Muscle layer of duodenum (tissue), 2 donors: ENCODE results near the gene IL21R.

Experiments used
- H3K27ac ChIP-seq: one replicate; pipeline ENCODE4 v1.7.0; 2013; ENCODE audit warnings: mild to moderate bottlenecking, low read length
- H3K27me3 ChIP-seq: one replicate; pipeline ENCODE4 v1.7.0; 2013; ENCODE audit warnings: low read depth, mild to moderate bottlenecking, control low read depth, low read length
- H3K36me3 ChIP-seq, 2 donors: one replicate each; pipeline ENCODE4 v1.7.0; 2013; ENCODE audit warnings: low read length in 2 of 2, control low read depth in 1 of 2, mild to moderate bottlenecking in 1 of 2; ENCODE audit not compliant: insufficient read depth in 2 of 2, control insufficient read depth in 1 of 2
- H3K4me1 ChIP-seq, 2 donors: one replicate each; pipeline ENCODE4 v1.7.0; 2013; ENCODE audit warnings: low read length in 2 of 2, mild to moderate bottlenecking in 2 of 2, control low read depth in 1 of 2, moderate library complexity in 1 of 2; ENCODE audit not compliant: insufficient read depth in 2 of 2, control insufficient read depth in 1 of 2
- H3K4me3 ChIP-seq, 2 donors: one replicate each; pipeline ENCODE4 v1.7.0; 2013; ENCODE audit warnings: low read length in 2 of 2, low read depth in 1 of 2, mild to moderate bottlenecking in 1 of 2
- H3K9me3 ChIP-seq, 2 donors: one replicate each; pipeline ENCODE4 v1.7.0; 2013; ENCODE audit warnings: low read length in 2 of 2, control low read depth in 1 of 2, mild to moderate bottlenecking in 1 of 2; ENCODE audit not compliant: control insufficient read depth in 1 of 2
- donor health status: healthy.

Gene IL21R

DNA sequence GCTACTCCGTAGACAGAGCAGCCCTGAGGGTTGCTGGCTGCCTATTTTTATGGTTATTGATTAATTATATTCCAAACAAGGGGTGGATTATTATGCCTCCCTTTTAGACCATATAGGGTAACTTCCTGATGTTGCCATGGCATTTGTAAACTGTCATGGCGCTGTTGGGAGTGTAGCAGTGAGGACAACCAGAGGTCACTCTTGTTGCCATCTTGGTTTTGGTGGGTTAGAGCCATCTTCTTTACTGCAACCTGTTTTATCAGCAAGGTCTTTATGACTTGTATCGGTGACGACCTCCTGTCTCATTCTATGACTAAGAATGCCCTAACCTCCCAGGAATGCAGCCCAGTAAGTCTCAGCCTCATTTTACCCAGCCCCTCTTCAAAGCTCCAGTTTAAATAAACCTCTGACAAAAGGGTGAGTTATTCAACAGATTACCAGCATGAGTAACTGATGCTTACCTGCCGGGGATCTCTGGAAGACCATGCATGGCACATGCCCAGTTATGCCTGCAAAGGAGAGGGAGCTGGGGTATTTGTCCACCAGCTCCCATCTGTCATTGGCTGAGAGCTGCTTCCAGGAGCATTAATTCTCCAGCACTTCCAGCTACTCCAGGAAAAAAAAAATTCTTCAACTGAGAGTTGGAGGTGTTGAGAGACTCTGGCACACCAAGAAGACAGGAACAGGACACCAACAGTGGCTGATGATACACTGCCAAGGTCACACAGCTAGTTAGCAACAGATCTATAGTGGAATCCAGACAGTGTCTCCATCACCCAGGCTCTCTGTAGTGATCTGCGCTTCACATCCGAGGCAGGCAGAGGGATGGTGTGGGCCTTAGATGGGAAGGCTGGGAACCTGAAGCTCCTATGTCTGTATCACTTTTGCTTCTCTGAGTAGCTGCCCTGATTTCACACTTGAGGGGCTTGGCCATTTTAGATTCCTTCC lies 36.6 kb upstream of the IL21R start:
- peak overlapping the region; percentile 60 for H3K27ac ChIP-seq

DNA sequence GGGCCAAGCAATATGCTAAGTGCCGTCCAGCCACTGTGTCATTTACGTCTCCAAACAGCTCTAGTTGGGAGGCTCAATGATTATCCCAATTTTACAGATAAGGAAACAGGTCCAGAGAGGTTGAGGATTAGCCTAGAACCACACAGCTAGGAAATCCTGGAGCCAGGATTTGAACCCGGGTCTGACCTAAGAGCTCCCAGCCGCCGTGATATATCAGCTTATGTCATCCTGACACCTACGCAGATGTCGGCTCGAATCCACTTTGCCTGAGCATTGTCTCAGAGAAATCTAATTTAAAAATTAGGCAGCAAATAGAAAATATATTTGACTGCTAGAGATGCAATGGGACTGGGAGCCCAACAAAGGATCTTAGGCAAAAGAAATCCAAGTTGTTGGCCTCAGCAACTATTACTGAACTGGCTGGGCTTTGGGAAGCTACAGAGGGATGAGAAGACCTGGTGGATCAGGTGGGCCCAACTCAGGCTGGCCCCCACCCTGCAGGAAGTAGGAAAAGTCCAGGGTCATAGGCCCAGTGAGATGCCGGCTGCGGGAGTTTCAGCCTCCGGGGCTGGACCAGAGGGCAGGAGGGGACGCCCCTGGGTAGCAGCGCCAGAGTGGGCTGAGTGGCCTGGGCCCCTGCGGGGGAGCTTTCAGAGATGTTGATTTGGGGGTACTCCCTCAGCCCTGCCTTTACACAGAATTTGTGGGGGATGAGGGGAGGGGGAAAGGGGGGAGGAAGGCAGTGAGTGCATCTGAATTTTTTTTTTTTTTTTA lies 35.1 kb upstream of the IL21R start:
- Histone ChIP-seq H3K27ac (peak overlapping the region; percentile 7), H3K27me3 (no peaks in the 10 kb centered on the region), H3K4me1 (peaks cover 5 to 15% of the 10 kb centered on the region in 2 donors), H3K4me3 (no peak overlapping the region), H3K9me3 (no peaks in the 10 kb centered on the region), H3K36me3 (peaks cover 12 to 25% of the 10 kb centered on the region in 2 donors)

More for the DNA sequence above, 36.6 kb upstream of the IL21R start:
- H3K4me1 ChIP-seq = peaks cover 5 to 15% of the 10 kb centered on the region in 2 donors
- no peaks in the 10 kb centered on the region for H3K27me3 ChIP-seq
- H3K9me3 ChIP-seq = no peaks in the 10 kb centered on the region
- no peak overlapping the region for H3K4me3 ChIP-seq
- H3K36me3 ChIP-seq = peaks cover 19 to 40% of the 10 kb centered on the region in 2 donors

DNA sequence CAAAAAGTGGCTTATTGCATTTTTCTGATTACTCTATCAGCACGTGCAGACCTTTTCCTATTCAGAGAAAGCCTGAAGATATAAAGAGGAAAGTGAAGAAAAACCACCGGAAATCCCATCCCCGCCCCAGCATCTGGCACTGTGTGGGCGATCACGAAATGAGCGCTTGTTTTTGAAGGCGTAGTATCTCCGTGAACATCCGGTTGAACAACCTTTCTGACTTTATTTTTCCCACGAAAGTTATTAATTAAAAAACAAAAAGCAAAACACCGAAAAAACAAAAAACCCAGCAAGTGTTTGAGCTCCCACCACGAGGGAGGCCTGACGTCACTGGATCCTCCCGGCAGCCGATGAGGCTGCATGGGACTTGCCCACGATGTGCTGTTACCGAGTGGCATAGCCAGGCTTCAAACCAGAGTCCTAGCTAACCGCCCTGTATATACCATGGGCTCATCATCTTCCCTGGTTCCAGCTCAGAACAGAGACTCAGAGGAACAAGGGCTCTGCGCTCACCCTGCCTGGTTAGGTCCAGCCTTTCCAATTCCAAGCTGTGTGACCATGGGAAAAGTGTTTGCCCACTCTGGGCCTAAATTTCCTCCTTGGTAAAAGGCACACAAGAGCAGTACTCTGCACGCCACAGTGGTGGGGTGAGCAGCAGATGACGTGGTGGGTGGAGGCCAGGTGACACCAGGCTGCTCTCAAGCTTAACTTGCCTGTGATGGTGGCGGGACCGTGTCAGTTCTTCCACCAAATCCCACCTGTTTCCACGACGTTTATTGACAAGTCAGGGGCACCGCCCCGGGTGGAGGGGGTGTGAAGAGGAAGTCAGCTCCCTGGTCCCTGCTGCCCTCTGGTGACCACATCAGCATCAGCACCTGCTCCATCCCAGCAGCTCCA lies 34.3 kb upstream of the IL21R start:
- Histone ChIP-seq H3K36me3 (peaks cover 4 to 17% of the 10 kb centered on the region in 2 donors), H3K4me3 (peak overlapping the region; percentile 32 to 50), H3K4me1 (peaks cover 5 to 15% of the 10 kb centered on the region in 2 donors), H3K27me3 (no peaks in the 10 kb centered on the region), H3K27ac (peak overlapping the region; percentile 40), H3K9me3 (no peaks in the 10 kb centered on the region)

DNA sequence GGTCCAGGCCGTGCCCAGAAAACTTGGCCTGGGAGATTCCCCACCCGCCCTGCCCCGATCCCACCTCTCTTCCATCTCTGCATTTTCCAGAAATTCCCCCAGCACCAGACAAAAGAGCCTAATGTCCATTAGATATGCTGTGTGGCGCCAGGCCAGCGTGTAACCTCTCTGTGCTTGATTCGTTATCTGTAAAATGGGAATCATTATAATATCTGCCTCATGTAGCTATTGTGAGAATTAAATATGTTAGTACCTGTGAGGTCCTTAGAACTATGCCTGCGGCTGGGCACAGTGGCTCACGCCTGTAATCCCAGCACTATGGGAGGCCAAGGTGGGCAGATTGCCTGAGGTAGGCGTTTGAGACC lies 33.6 kb upstream of the IL21R start:
- no peaks in the 10 kb centered on the region for H3K9me3 ChIP-seq
- no peaks in the 10 kb centered on the region for H3K27me3 ChIP-seq
- H3K27ac ChIP-seq = no peak overlapping the region
- H3K4me3 ChIP-seq = no peak overlapping the region
- H3K4me1 ChIP-seq = peaks cover 5 to 11% of the 10 kb centered on the region in 2 donors
- peaks cover 0 to 11% of the 10 kb centered on the region in 2 donors for H3K36me3 ChIP-seq

DNA sequence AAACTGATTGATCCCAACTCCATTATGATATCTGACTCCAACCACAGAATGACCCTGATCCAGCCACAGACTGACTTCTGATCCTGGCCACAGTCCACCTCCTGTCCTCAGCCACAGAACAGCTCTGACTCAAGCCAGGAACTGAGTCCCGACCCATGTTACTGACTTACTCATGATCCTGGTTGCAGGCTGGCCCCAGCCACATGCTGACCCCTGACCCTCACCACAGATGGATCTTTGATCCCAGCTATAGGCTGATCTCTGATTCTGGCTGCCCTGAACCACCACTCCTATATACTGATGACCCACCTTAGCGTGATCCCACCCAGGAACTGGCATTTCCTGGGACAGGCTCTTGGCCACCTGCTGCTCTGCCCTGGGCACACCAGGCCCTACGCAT lies 32.2 kb upstream of the IL21R start:
- no peaks in the 10 kb centered on the region for H3K36me3 ChIP-seq
- peaks cover 5 to 7% of the 10 kb centered on the region in 2 donors for H3K4me1 ChIP-seq
- H3K9me3 ChIP-seq = no peaks in the 10 kb centered on the region
- H3K27me3 ChIP-seq = no peaks in the 10 kb centered on the region
- H3K4me3 ChIP-seq = no peak overlapping the region
- H3K27ac ChIP-seq = no peak overlapping the region

DNA sequence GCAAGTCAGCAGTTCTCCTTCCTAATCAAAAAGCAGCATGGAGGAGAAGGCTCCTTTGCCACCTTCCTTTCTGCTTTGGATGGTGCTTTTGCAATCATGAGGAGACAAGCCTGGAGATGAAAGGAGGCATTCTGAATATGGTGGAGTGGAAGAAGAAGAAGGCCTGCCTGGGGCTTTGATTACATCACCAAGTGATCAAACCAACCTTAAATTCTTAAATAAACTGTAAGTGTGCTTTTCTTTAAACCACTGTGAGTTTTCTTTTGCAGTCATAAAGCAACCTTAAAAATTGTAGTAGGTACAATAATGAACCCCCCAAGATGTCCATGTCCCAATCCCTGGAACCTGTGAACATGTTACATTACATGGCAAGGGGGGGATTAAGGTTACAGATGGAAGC lies 31.7 kb upstream of the IL21R start:
- H3K4me1 ChIP-seq = peaks cover 5 to 7% of the 10 kb centered on the region in 2 donors
- no peak overlapping the region for H3K4me3 ChIP-seq
- H3K27me3 ChIP-seq = no peaks in the 10 kb centered on the region
- H3K27ac ChIP-seq = no peak overlapping the region
- no peaks in the 10 kb centered on the region for H3K36me3 ChIP-seq
- no peaks in the 10 kb centered on the region for H3K9me3 ChIP-seq

DNA sequence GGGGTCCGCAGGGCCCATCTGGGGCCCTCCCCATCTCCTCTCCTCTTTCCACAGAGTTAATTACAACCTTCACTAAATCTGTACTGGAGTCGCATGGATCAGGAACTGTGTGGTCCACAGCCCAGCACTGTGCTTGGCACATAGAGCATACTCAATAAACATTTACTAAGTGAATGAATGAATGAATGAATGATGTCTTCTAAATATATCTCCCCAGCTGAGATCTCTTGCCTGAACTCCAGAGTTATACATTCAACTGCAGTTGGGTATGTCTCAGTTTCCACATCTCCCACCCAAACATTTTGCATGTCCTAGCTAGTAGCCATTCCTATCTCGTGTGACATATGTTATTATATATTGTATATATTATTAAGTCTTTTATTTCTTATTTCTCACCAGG lies 28.7 kb upstream of the IL21R start:
- Histone ChIP-seq H3K4me1 (no peaks in the 10 kb centered on the region), H3K4me3 (no peak overlapping the region), H3K36me3 (no peaks in the 10 kb centered on the region), H3K9me3 (no peaks in the 10 kb centered on the region), H3K27ac (no peak overlapping the region), H3K27me3 (no peaks in the 10 kb centered on the region)

DNA sequence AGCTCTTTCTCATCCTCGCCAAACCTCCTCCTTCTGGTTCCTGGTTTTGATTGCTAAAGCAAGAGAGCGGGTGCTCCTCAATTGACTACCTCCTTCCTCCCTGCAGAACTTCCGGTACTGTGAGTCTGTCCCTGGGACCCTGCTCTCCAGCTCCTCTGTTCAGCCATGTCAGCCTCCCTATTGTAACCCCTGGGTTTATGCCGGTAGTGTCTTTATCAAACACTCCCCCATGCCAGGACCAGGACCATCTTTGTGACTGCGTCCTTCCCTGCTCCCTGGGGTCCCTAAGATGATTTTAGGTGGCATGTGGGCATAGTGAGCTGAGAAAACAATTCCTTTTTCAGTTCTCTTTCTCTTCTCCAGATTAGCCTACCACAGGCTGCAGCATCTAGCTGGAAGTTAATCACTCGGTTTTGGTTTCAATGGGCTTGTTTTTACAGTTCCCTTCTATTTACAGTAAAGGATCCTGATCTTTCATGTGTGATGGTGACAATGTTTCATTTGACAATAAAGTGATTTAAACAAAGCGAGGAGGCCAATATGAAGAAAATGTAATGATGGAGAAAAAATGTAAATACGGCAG lies 27.7 kb upstream of the IL21R start:
- Histone ChIP-seq H3K36me3 (no peaks in the 10 kb centered on the region), H3K27me3 (no peaks in the 10 kb centered on the region), H3K27ac (peak overlapping the region; percentile 2), H3K9me3 (no peaks in the 10 kb centered on the region), H3K4me1 (no peaks in the 10 kb centered on the region), H3K4me3 (peak overlapping the region in 1 of 2 donors; percentile 4)

DNA sequence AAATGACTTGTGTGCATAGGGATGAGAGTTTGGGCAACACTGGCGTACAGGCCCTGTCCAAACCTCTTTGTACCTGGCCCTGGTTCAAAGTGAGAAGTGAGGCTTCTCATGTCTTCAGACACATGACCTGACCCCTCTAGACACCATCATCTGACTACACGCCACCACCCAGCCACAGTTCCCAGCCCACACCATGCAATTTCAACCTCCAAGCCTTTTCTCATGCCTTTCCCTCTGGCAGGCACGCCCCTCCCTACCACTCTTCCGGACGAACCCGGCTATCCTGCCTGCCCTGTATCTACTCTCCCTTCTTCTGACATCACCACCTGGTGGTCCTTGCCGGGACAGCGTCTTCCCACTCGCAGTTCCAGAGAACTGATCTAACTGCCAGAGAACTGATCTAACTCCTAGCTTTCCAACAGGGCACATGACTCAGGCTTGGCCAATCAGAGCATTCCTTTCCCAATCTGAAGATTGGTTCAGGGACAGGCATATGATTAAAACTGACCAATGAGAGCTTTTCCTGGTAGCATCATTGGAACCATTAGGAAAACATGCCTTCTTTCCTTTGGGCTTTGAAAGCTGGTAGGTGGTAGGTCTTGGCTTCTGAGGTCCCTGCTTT lies 27.1 kb upstream of the IL21R start:
- no peaks in the 10 kb centered on the region for H3K36me3 ChIP-seq
- no peaks in the 10 kb centered on the region for H3K9me3 ChIP-seq
- H3K4me1 ChIP-seq = no peaks in the 10 kb centered on the region
- peak overlapping the region; percentile 2 for H3K27ac ChIP-seq
- no peaks in the 10 kb centered on the region for H3K27me3 ChIP-seq
- peak overlapping the region; percentile 4 to 39 for H3K4me3 ChIP-seq

DNA sequence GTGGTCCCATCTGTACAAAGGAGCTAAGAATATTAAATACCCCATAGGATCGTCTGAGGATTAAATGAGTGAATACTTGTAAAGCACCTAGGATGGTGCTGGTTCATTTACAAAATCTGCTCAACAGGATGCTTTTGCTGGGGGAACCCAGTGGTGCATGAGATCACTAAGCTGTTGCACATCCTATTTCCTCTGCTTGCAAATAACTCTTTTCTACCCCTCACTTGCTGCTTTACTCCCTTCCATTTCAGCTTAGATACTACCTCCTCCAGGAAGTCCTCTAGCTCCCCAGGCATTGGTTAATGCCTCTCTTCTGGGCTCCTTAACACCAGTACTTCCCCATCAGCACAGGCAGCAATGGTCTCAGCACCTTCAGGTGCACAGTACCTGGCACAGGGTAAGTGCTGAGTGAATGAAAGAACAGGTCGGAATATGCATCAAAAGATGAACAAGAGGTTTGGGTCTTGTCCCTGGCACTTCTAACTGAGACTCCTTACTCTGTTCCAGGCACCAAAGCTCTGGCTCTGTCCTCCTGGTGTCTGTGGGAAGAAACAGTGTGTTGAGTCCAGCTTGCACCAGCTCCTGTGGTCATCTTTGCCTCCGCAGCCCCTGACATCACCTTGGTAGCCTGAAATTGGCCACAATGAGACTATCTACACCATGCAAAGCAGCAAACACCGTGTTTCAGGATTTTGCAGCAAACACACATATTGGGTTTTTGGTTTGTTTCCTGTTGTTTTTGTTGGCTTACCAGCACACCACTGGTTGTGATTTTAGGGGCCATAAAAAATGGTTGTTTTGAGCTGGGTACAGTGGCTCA lies 24.1 kb upstream of the IL21R start:
- Histone ChIP-seq H3K4me3 (no peak overlapping the region), H3K4me1 (no peaks in the 10 kb centered on the region), H3K27ac (no peak overlapping the region), H3K27me3 (no peaks in the 10 kb centered on the region), H3K9me3 (peaks cover 0 to 6% of the 10 kb centered on the region in 2 donors), H3K36me3 (no peaks in the 10 kb centered on the region)
